Brain microvascular endothelial cell (primary cell): ENCODE data around the gene GPD1L.

ENCODE experiments used
- DNase-seq: peaks from one replicate; pipeline ENCODE4 v3.0.0-alpha.2; 2020
- H3K27ac ChIP-seq: fragments of 250-450 bp; sonication (Bioruptor Pico); 2 replicates; pipeline ENCODE4 v1.5.1; 2020; ENCODE audit warnings: mild to moderate bottlenecking, moderate library complexity
- H3K27me3 ChIP-seq: fragments of 250-450 bp; sonication (Bioruptor Pico); replicated peaks from 2 replicates; pipeline ENCODE4 v1.5.1; 2020; ENCODE audit warnings: mild to moderate bottlenecking
- H3K36me3 ChIP-seq: fragments of 250-450 bp; sonication (Bioruptor Pico); replicated peaks from 2 replicates; pipeline ENCODE4 v1.5.1; 2020; ENCODE audit warnings: mild to moderate bottlenecking
- H3K4me3 ChIP-seq: 2 replicates; pipeline ENCODE4 v1.5.1; 2011; ENCODE audit warnings: low read depth, mild to moderate bottlenecking, control low read depth, low read length, moderate library complexity
- in situ Hi-C: cut with HindIII; loops from 2 replicates; pipeline ENCODE4 v1.10.0; 2017; ENCODE audit warnings: low sequenced_read_pairs, low pct_ligation_motif_present
- TF ChIP-seq, protein P1 (sequence below): IDR thresholded peaks from 2 replicates; pipeline ENCODE4 v1.5.1; 2011; ENCODE audit warnings: low read depth, mild to moderate bottlenecking, moderate library complexity, low read length, control low read depth, inconsistent platforms; ENCODE audit errors: missing control alignments

GPD1L gene

GRCh38 chr3:32165442-32165841, 59.0 kb downstream of the GPD1L start:
- in situ Hi-C loops, result no loop called here
- Histone ChIP-seq H3K36me3 (no peaks in the 10 kb centered on the region), H3K27ac (no peak overlapping the region), H3K4me3 (no peak overlapping the region), H3K27me3 (no peaks in the 10 kb centered on the region)
- TF ChIP-seq, protein P1, sequence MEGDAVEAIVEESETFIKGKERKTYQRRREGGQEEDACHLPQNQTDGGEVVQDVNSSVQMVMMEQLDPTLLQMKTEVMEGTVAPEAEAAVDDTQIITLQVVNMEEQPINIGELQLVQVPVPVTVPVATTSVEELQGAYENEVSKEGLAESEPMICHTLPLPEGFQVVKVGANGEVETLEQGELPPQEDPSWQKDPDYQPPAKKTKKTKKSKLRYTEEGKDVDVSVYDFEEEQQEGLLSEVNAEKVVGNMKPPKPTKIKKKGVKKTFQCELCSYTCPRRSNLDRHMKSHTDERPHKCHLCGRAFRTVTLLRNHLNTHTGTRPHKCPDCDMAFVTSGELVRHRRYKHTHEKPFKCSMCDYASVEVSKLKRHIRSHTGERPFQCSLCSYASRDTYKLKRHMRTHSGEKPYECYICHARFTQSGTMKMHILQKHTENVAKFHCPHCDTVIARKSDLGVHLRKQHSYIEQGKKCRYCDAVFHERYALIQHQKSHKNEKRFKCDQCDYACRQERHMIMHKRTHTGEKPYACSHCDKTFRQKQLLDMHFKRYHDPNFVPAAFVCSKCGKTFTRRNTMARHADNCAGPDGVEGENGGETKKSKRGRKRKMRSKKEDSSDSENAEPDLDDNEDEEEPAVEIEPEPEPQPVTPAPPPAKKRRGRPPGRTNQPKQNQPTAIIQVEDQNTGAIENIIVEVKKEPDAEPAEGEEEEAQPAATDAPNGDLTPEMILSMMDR, result no peak
- no peak for DNase-seq

DNA sequence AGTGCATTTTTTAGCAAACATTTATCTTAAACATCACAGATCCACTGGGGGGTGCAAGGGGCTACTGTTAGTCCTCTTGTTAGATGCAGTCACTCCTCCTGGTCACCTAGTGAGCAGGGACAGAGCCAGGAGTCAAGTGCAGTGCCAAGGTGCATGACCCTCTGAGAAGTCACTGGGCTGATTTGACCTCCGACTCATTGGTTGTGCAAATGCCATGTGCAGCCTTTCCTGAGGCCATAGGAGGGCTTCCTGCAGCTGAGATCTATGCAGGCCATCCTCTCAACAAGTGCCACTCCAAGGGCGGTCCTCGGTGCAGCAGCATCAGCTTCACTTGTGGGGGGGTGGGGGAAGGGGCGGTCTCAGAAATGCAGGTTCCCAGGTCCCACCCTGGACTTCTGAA, 60.2 kb downstream of the GPD1L start:
- no peak for DNase-seq
- H3K27me3 ChIP-seq, result no peaks in the 10 kb centered on the region
- TF ChIP-seq, protein P1, result no peak
- no peaks in the 10 kb centered on the region for H3K36me3 ChIP-seq
- no peak overlapping the region for H3K27ac ChIP-seq
- in situ Hi-C loops, result no loop called here
- H3K4me3 ChIP-seq, result no peak overlapping the region

- no peak overlapping the region for H3K27ac ChIP-seq
- H3K36me3 ChIP-seq, result no peaks in the 10 kb centered on the region
- TF ChIP-seq, protein P1, result no peak
- in situ Hi-C loops, result no loop called here
- no peak for DNase-seq
- no peak overlapping the region for H3K4me3 ChIP-seq
- no peaks in the 10 kb centered on the region for H3K27me3 ChIP-seq
Observed at GRCh38 chr3:32172420-32172819, 66.0 kb downstream of the GPD1L start.

DNA sequence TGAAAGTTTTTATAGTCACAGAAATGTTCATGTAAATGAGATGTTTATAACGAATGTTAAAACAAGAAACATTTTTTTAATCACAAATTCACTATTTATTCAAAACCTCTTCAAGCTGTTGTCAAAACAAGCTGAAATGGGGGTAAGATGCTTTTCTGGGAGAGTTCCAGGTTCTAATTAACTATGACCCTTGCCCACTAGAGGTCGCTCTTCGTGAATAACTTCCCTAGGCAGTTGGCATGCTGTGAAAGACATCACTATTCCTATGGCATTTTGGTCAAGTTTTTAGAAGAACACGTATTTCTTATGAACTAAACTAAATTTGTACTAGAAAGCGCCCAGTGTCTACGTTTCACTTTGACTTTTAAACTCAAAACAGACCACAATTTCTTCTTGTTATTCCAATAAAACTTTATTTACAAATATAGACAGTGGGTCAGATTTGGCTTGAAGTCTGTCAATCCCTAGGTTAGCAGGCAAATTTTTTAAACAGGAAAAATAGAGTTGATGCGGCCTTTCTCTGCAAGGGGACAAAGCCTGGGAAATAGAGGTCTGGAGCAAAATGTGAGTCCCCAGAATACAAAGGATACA, 69.3 kb downstream of the GPD1L start:
- DNase-seq, result peak; percentile 63
- no peaks in the 10 kb centered on the region for H3K27me3 ChIP-seq
- H3K36me3 ChIP-seq, result no peaks in the 10 kb centered on the region
- no peak overlapping the region for H3K27ac ChIP-seq
- H3K4me3 ChIP-seq, result no peak overlapping the region
- in situ Hi-C loops, result no loop called here
- TF ChIP-seq, protein P1, result peak; percentile 68

GRCh38 chr3:32176989-32177701, 70.7 kb downstream of the GPD1L start:
- Histone ChIP-seq H3K27me3 (no peaks in the 10 kb centered on the region), H3K36me3 (no peaks in the 10 kb centered on the region), H3K27ac (no peak overlapping the region), H3K4me3 (no peak overlapping the region)
- peak; percentile 78 for DNase-seq
- in situ Hi-C loops, result no loop called here
- TF ChIP-seq, protein P1, result peak; percentile 74
